NCI-H1436 treated with DMSO at 0.1 percent for 48 hours (cell line): Measurements from ENCODE around the gene C4B.
"Not testable (repeated sequence)": the region's sequence is repeated elsewhere in the genome, so short reads cannot be mapped to it uniquely, and the experiment has no call there.

Experiments used
- DNase-seq: peaks from one replicate; lab custom pipeline; 2025; lab: John Stamatoyannopoulos, UW

Gene C4B

DNA sequence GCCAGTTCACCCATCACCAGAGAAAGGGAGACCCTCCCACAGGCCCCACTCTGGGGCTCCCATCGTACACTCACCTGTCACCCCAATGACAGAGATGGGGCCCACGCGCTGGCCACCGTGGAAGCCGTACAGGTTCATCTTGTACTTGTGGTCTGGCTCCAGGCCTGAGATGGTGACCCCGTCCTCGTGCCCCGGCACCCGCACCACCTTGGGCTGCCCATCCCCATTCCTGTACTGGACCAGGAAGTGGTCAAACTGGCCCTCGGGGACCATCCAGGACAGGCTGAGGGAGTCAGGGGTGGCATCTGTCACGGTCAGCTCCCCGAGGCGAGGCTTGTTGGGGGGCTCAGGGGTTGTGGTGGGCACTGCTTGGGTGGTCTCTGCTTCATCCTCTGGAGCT is 38.7 kb downstream of the C4B start:
- not testable (repeated sequence) for DNase-seq

DNA sequence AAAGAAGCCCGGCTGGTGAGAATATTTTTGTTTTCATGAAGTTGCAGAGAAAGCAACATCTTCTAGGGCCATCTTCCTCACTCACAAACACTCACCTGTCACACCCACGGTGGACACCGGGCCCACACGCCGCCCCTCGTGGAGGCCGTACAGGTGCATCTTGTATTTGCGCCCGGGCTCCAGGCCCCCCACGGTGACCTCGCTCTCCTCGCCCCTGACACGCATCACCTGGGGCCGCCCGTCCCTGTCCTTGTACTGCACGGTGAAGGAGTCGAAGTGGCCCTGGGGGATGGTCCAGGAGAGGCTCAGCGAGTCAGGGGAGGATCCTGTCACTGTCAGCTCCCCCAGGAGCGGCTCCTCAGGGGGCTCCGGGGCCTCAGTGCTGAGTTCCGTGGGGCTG is 41.2 kb downstream of the C4B start:
- not testable (repeated sequence) for DNase-seq

DNA sequence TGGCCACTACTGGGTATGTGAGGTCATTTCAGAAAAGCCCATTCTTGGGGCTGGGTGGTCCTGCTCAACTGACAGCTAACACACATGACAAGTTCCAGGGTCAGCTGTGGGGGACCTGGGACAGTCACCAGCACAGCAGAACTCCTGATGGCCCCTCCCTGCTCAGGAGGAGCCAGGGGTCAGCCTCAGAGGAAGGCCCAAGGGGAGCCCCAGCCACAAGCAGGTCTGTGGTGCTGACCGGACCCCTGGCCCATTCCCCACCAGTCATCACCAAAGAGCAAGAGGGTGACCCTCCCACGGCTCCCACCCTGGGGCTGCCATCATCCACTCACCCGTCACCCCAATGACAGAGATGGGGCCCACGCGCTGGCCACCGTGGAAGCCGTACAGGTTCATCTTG is 41.7 kb downstream of the C4B start:
- DNase-seq, result no peak

DNA sequence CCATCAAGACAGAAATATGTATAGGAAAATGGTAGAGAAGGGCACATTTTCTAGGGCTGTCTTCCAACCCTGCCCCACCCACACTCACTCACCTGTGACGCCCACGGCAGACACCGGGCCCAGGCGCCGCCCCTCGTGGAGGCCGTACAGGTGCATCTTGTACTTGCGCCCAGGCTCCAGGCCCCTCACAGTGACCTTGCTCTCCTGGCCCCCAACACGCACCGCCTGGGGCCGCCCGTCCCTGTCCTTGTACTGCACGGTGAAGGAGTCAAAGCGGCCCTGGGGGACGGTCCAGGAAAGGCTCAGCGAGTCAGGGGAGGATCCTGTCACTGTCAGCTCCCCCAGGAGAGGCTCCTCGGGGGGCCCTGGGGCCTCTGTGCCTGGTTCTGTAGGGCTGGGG is 43.4 kb downstream of the C4B start:
- DNase-seq, result no peak

DNA sequence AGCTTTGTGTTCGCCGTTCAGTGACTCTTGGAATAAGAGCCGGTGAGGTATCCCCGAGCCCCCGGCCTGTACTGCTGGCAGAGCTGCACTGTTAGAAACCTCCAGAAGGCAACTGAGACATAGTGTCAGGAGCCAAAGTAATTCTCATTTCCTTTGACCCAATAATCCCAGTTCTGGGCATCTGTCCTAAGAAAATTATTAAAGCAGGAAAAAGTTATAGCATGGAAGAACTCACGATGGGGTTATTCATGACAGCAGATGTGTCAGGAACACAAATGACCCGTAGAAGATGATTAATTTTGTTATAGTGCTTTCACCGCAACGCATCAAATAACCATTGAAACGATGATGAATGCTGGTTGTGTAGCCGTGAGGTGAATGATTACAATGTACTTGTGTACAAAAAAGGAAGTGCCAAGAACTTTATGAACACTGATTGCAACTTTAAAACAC is 43.9 kb downstream of the C4B start:
- no peak for DNase-seq

DNA sequence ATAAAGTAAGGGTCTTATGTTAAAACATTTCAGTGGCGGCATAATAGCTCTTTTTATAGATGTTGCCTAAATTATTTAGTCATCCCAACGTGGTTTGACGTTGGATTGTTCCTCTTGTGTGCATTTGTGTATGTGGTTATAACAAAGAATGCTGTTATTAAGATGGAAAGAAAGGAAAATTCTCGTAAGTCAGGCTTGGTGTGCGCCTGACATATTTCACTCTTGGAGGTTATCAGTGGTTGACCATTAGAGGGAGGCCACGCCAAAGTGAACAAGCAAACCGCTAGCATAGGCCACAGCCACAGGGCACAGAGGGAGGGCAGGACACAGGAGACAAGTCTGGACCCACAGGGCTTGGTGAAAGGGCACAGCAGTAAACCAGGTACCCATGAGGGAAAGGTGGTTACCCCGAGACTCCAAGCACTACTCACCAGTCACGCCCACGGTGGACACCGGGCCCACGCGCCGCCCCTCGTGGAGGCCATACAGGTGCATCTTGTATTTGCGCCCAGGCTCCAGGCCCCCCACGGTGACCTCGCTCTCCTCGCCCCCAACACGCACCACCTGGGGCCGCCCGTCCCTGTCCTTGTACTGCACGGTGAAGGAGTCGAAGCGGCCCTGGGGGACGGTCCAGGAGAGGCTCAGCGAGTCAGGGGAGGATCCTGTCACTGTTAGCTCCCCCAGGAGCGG is 46.5 kb downstream of the C4B start:
- no peak for DNase-seq

DNA sequence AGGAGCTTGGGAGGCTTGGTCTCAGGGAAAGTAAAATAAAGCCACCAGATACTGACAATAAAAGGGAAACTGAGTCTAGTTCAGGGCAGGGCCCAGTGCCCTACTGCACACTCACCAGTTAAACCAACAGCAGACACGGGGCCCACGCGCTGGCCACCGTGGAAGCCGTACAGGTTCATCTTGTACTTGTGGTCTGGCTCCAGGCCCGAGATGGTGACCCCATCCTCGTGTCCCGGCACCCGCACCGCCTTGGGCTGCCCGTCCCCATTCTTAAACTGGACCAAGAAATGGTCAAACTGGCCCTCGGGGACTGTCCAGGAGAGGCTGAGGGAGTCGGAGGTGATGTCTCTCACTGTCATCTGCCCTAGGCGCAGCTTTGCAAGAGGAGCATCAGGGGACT is 50.1 kb downstream of the C4B start:
- no peak for DNase-seq

DNA sequence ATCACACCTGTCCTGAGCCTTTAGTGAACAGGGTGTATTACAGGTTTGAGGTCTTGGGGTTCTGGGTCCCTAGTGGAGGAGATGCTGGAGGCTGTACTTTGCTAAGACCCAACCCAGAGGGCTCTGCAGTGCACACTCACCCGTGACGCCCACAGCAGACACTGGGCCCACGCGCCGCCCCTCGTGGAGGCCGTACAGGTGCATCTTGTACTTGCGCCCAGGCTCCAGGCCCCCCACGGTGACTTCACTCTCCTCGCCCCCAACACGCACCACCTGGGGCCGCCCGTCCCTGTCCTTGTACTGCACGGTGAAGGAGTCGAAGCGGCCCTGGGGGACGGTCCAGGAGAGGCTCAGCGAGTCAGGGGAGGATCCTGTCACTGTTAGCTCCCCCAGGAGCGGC is 52.9 kb downstream of the C4B start:
- DNase-seq, result not testable (repeated sequence)

DNA sequence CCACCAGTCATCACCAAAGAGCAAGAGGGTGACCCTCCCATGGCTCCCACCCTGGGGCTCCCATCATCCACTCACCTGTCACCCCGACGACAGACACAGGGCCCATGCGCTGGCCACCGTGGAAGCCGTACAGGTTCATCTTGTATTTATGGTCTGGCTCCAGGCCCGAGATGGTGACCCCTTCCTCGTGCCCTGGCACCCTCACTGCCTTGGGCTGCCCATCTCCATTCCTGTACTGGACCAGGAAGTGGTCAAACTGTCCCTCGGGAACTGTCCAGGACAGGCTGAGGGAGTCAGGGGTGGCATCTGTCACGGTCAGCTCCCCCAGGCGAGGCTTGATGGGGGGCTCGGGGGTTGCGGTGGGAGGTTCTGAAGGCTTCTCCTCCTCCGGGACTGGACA is 53.7 kb downstream of the C4B start:
- not testable (repeated sequence) for DNase-seq

DNA sequence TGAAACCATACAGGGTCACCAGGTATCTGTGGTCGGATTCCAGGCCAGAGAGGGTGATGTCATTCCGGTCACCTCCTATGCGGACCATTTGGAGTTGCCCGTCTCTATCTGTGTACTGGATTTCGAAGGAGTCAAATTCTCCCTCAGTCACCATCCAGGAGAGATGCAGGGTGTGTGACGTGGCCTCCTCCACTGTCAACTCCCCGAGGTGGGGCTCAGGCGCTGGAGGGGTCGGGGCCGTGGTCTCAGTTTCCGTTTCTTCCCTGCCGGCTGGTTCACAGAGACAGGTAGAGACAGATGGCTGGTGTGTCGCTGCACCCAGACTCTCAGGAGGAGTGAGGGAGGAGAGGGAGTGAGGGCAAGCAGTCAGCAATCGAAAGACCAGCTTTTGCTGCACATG is 54.3 kb downstream of the C4B start:
- no peak for DNase-seq

DNA sequence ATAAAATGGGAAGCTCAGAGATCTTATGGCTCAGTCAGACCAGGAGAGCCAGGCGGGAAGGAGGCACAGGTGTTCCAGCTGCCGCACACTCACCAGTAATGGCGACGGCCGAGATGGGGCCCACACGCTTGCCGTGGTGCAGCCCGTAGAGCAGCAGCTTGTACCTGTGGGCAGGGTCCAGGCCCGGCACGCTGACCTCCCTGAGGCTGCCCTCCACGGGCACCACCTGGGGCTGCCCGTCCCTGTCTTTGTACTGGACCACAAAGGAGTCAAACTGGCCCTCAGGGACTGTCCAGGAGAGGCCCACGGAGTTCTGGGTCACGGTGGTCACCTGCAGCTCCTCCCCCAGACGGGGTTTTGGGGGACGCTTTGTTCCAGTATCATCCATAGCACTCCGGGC is 54.9 kb downstream of the C4B start:
- no peak for DNase-seq

DNA sequence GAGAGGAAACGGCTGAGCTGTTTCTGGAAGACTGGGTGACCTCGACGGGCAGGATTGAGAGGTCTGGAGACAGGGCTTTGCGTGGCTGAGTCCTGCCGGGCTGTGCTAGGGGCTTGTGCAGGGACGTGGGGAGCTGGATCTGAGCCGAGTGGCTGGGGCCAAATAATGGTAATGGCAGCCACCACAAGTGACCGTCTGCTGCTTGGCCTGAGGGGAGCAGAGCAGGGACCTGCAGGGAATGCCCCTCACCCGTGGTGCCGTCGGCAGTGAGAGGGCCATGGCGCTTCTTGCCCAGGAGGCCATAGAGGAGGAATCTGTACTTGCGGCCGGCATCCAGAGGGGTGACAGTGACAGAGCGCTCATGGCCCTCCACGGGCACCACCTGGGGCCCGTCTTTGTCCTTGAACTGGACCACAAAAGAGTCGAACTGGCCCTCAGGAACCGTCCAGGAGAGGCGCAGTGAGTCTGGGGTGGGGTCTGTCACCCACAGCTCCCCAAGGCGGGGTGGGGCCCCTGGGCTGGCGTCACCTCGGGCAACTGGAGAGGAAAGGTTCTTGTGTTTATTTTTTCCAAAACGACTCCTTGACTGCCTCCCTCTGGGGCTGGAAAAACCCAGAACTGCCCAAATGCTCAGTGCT is 55.4 kb downstream of the C4B start:
- no peak for DNase-seq

DNA sequence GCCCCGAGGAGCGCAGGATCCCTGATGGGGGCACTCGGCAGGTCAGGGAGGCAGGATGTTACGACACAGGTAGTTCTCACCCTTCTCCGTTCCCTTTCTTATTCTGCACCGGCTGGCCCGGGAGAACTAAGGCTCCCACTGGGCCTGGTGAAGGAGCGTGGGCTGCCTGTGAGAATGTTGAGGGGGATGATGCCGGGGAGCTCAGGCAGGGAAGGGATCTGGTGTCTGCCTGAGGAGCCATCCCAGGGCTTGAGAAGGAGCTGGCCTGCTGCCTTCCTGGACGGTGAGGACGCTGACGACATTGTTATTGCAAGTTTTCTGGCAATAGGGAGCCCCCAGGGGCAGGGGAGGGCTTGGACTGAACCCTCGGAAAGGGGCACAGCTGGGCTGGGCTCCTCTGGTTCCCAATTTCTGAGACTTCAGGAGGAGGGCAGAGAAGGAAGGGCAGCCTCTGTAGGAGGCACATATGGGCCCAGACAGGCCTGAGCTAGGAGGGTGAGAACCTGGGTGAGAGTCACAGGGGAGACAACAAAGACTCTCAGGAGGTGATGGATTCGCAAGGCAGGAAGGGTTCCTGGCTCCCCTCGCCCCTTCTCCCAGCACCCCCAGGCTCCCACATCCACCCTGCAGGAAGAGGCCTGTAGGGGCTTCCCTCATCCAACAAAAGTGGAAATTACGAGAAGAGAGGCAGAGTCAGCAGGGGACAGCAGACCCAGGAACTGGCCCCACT is 56.4 kb downstream of the C4B start:
- DNase-seq, result no peak

DNA sequence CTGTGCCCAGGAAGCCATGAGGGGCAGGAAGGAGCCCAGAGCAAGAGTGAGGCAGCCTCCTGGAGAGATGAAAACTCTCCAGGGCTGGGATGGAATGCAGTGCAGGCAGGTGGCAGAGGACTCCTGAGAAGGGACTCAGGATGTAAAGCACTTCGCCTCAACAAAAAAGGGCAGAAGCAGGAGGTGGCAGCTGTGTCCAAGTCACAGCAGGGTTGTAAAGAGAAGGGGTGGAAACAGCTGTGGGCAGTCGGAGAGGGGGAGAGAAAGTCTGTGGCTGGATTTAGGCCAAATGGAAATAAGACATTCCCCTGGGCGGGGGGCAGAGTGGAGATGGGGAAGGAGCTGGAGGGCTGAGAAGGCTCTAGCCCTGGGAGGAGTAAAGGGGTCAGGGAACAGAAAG is 58.5 kb downstream of the C4B start:
- DNase-seq, result no peak

DNA sequence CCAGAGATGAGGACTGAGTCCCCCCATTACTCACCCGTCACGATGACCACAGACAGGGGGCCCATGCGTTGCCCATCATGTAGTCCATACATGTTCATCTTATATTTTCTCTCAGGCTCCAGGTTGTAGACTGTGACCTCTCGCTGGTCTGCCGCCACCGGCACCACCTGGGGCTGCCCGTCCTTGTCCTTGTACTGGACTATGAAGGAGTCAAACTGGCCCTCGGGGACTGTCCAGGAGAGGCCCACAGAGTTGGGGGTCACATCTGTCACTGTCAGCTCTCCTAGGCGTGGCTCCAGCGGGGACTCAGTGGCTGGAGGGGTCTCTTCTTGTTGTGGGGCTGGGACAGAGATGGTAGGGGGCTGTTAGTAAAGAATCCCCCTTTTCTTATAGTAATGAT is 59.0 kb downstream of the C4B start:
- DNase-seq, result no peak

DNA sequence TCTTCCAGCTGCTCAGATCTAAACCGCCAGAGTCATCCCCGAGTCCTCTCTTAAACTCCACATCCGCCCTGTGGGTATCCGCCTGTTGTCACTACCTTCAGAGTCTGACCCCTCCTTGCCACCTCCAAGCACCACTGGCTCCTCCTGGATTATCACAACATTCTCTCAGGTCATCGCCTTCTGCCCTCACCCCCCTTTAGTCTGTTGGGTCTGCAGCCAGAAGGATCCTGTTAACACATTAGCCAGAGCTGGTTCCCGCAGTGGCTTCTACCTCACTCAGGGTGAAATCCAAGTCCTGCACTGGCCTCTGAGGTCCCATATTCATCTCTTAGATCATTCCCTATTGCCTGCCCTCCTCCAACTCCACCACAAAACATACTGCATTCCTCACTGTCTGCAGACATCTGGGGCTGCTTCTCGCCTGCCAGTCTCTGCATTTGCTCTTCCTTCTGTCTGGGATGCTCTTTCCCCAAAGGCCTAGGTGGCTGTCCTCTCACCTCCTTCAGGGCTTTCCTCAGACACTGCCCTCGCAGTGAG is 60.5 kb downstream of the C4B start:
- no peak for DNase-seq

DNA sequence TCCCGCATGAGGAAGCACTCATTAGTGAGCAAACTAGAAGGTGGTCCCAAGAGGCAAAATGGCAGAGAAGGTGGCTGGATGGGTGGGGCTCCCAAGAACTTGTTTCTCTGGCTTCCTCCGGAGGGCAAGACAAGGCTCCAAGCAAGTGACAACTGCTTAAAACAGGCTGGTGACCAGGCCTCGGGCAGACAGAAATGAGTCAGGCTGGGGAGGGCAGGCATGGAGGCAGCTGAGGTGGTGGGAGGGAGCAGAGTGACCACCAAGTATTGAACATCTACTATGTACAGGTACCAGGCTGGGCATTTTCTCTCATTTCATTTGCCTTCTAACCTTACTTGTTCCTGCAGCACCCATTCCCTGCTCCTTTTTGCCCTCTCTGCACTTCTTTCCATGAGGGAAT is 61.2 kb downstream of the C4B start:
- no peak for DNase-seq

DNA sequence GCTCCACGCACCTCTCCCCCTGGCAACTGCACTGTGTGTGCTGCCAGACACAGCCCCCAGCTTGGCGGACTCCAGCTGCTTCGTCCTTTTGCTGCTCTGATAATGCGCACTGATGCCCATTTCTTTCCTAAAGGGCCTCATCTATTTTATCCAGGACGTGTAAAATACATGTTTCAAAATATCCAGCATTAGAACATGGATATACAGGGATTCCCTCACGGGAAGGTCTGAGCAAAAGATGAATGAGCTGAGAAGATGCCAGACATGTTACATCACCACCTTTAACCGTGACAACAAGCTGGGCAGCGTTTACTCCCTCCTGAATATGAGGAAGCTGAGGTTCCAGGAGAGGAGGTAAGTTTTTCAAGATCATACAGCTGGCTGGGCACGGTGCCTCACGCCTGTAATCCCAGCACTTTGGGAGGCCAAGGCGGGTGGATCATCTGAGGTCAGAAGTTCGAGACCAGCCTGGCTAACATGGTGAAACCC is 61.8 kb downstream of the C4B start:
- no peak for DNase-seq

DNA sequence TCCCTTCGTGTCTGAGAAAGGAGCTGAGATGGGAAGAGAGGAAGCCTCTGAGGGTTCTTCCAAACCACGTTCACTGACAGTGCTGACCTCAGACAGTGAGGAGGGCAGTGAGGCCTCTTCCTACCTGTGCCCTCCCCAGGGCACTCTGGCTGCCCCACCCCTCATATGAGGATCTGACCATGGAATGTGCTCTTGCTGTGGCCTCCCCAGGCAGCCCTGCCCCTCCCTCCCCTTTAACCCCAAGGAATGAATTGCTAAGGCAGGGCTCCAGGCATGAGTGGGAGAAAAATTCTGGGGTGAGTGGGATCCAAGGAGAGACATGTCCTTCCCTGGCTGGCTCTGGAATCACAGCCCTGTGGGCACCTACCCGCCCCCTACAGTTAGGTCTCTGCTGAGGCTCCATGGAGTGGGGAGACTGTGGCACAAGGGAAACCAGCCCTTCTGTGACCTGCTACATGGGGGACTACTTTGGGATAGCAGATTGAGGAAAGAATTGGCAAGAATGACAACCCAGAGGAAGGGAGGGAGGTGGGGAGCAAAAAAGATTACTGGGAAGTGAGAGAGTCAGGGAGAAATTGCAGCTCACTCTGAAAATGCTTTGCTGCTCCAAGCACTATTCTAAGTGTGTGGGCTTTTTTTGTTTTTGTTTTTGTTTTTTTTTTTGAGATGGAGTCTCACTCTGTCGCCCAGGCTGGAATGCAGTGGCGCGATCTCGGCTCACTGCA is 65.1 kb downstream of the C4B start:
- no peak for DNase-seq

DNA sequence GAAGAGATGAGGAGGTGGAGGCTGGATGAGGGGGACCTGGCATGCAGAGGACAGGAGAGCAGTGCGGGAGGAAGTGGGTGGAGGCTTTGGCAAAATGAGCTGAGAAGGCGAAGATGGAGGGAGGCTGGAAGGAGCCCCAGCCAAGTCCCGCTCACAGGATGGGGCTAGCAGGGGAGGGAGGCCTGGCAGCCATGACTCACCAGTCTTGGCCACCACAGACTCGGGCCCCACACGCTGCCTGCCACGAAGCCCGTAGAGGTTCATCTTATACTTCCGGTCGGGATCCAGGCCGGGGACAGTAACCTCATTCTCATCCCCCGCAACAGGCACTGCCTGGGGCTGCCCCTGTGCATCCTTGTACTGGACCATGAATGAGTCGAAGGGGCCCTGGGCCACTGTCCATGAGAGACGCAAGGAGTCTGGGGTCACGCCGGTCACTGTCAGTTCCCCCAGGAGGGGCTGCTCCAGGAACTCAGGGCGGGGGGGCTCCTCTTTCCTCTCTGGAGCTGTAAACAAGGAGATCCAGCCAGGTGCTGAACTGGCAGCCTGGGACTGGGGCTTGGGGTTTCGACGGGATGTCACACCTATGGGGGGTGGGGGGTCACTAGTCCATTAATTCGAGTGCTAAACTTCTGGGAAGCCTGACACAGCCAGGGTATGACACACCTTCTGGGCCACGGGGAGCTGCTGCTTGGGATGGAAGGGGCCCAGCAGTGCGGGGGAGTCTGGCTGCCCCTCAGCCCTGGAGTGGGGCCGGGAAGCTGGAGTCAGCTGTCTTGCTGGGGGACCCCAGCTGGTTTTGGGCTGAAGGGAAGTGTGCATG is 66.8 kb downstream of the C4B start:
- DNase-seq, result no peak

DNA sequence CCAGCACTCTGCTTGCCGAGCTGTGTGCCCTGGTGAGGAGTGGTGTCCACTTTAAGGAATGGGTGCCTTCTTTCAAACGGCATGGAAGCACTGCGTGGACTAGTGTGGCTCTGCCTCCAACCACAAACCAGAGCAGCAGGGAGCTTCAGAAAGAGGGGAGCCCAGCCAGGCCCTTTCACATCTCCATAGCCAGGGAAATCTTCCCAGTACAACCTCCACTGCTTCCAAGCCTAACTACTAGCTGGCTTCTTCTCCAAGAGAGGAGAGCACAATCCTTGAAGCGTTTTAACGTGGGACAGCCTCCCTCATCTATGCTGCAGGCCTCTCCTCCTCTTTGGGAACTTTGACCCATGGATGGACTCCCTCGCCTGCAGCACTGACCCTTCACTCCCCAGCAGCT is 67.9 kb downstream of the C4B start:
- no peak for DNase-seq
